HepG2 (cell line): Measurements from ENCODE around the gene VASN. TPM values are rescaled to one million over a fixed set of nuclear protein-coding genes. Genes with fewer than 3 reads are reported as not detected.
A peak's percentile ranks its signal among the peaks of the same experiment; 100 is the strongest.

ENCODE experiments used
- CC2D1A ChIP-seq: sonication (generic); formaldehyde crosslinking; IDR thresholded peaks from 2 replicates; pipeline ENCODE4 v1.8.1; 2023; ENCODE audit warnings: mild to moderate bottlenecking, missing genetic modification reagents
- ETV6 ChIP-seq: sonication (generic); formaldehyde crosslinking; conservative IDR thresholded peaks from 2 replicates; pipeline ENCODE4 v1.4.0; 2020; ENCODE audit warnings: missing genetic modification reagents
- GZF1 ChIP-seq: sonication (generic); formaldehyde crosslinking; IDR thresholded peaks from 2 replicates; pipeline ENCODE4 v1.5.1; 2020; ENCODE audit warnings: mild to moderate bottlenecking, missing genetic modification reagents
- IRF1 ChIP-seq: sonication (generic); formaldehyde crosslinking; IDR thresholded peaks from 2 replicates; pipeline ENCODE4 v1.4.0; 2020; ENCODE audit warnings: low read depth, mild to moderate bottlenecking, missing genetic modification reagents
- KAT8 ChIP-seq: IDR thresholded peaks from 2 replicates; pipeline ENCODE4 v1.6.1; 2016; ENCODE audit warnings: missing genetic modification reagents, missing compliant biosample characterization
- KLF9 ChIP-seq: IDR thresholded peaks from 2 replicates; pipeline ENCODE4 v1.6.1; 2016; ENCODE audit warnings: low read depth
- LRRFIP1 ChIP-seq: sonication (generic); formaldehyde crosslinking; conservative IDR thresholded peaks from 2 replicates; pipeline ENCODE4 v1.4.0; 2020; ENCODE audit warnings: missing genetic modification reagents
- NONO ChIP-seq, 2 experiments: fragments of 450-650 bp in 1 of 2; sonication (generic) in 1 of 2; formaldehyde crosslinking in 1 of 2; IDR thresholded peaks in 1 of 2; conservative IDR thresholded peaks in 1 of 2; 2 replicates each; pipeline versions ENCODE4 v1.6.1 to v1.8.0; 2017 to 2022; ENCODE audit warnings: mild to moderate bottlenecking in 1 of 2, missing genetic modification reagents in 1 of 2, moderate library complexity in 1 of 2
- NR1H2 ChIP-seq: sonication (generic); formaldehyde crosslinking; IDR thresholded peaks from 2 replicates; pipeline ENCODE4 v1.8.1; 2022; ENCODE audit warnings: low read depth, missing genetic modification reagents, borderline replicate concordance
- POLR2AphosphoS2 ChIP-seq: IDR thresholded peaks from 2 replicates; pipeline ENCODE4 v1.6.1; 2011; ENCODE audit warnings: low read depth, low read length, improper control_type of control experiment
- SKI ChIP-seq: fragments of 450-650 bp; IDR thresholded peaks from one replicate; pipeline ENCODE4 v1.6.1; 2018; ENCODE audit warnings: mild to moderate bottlenecking; ENCODE audit not compliant: partially characterized antibody
- SMAD9 ChIP-seq: sonication (generic); formaldehyde crosslinking; IDR thresholded peaks from 2 replicates; pipeline ENCODE4 v1.5.1; 2020; ENCODE audit warnings: mild to moderate bottlenecking, missing genetic modification reagents
- ZFP36 ChIP-seq: fragments of 150-350 bp; IDR thresholded peaks from 2 replicates; pipeline ENCODE4 v1.6.1; 2018; ENCODE audit warnings: borderline replicate concordance, low read length, low read depth; ENCODE audit not compliant: partially characterized antibody
- ZNF543 ChIP-seq: sonication (generic); formaldehyde crosslinking; IDR thresholded peaks from 2 replicates; pipeline ENCODE4 v1.4.0; 2020; ENCODE audit warnings: mild to moderate bottlenecking, missing genetic modification reagents
- ZNF550 ChIP-seq: sonication (generic); formaldehyde crosslinking; IDR thresholded peaks from 2 replicates; pipeline ENCODE4 v1.4.0; 2020; ENCODE audit warnings: mild to moderate bottlenecking, missing genetic modification reagents, borderline replicate concordance
- ZNF614 ChIP-seq: IDR thresholded peaks from 2 replicates; pipeline ENCODE4 v1.6.1; 2018; ENCODE audit warnings: missing biosample characterization, missing genetic modification reagents, inconsistent platforms, borderline replicate concordance
- ZNF615 ChIP-seq: sonication (generic); formaldehyde crosslinking; IDR thresholded peaks from 2 replicates; pipeline ENCODE4 v1.5.0; 2020; ENCODE audit warnings: mild to moderate bottlenecking, missing genetic modification reagents, borderline replicate concordance
- ZNF749 ChIP-seq: sonication (generic); formaldehyde crosslinking; IDR thresholded peaks from 2 replicates; pipeline ENCODE4 v1.8.0; 2022; ENCODE audit warnings: mild to moderate bottlenecking, missing genetic modification reagents, moderate library complexity, borderline replicate concordance
- ZNF83 ChIP-seq: sonication (generic); formaldehyde crosslinking; IDR thresholded peaks from 2 replicates; pipeline ENCODE4 v1.4.0; 2020; ENCODE audit warnings: missing genetic modification reagents, mild to moderate bottlenecking, borderline replicate concordance
- polyA plus RNA-seq, 8 experiments: library from polyadenylated mRNA; depleted of rRNA in 3 of 8; stranded (reverse) in 7 of 8; unstranded in 1 of 8; fragments of >200 nt; fragmentation: Illumina TruSeq in 4 of 8; extraction: Trizol in 4 of 8; gene quantifications; 2 replicates each; pipeline versions ENCODE4 v1.2.1 to v1.2.3, GENCODE V29; 2011 to 2016; ENCODE audit warnings: low read depth in 4 of 8, missing spikeins in 1 of 8, mixed read lengths in 1 of 8; ENCODE audit not compliant: insufficient read depth in 1 of 8
- total RNA-seq, 5 experiments: library from RNA; depleted of rRNA; stranded (reverse); fragments of >200 nt; fragmentation: Illumina TruSeq; extraction: Trizol; gene quantifications; 2 replicates each; pipeline ENCODE4 v1.2.3, GENCODE V29; 2016; ENCODE audit warnings: low read depth in 1 of 5
- TF ChIP-seq, protein P1 (sequence below): sonication (generic); formaldehyde crosslinking; IDR thresholded peaks from 2 replicates; pipeline ENCODE4 v1.9.0; 2022; ENCODE audit warnings: low read depth, missing genetic modification reagents
- TF ChIP-seq, protein P2 (sequence below): sonication (generic); formaldehyde crosslinking; IDR thresholded peaks from 2 replicates; pipeline ENCODE4 v1.4.0; 2020; ENCODE audit warnings: missing genetic modification reagents
- TF ChIP-seq, protein P3 (sequence below): sonication (generic); formaldehyde crosslinking; IDR thresholded peaks from 2 replicates; pipeline ENCODE4 v1.8.0; 2022; ENCODE audit warnings: mild to moderate bottlenecking, missing genetic modification reagents
- TF ChIP-seq, protein P4 (sequence below): sonication (generic); formaldehyde crosslinking; IDR thresholded peaks from 2 replicates; pipeline ENCODE4 v1.4.0; 2020; ENCODE audit warnings: missing genetic modification reagents

The VASN gene
- total and polyA plus RNA-seq, 2 of the 13 experiments (the other 11 are each of a cell fraction or from before 2014, with no cell fraction given), result 8.4 to 18.2 TPM

GRCh38 chr16:4367393-4367856 lies 4.2 kb upstream of the VASN start (continued):
- TF ChIP-seq ZNF83 (CRISPR knock-in tag) (no peak), ZNF543 (CRISPR knock-in tag) (0 out of 2 replicates have a peak, but pooled peaks have one; percentile 28), NONO (IDR thresholded peaks at IDR 0.05) (no peak), NONO (CRISPR knock-in tag; conservative IDR thresholded peaks at IDR 0.05) (peak; percentile 88), SMAD9 (CRISPR knock-in tag) (no peak), ZNF749 (no peak), POLR2AphosphoS2 (no peak), ZNF615 (CRISPR knock-in tag) (no peak), ZFP36 (no peak), LRRFIP1 (CRISPR knock-in tag) (no peak), KLF9 (no peak), GZF1 (CRISPR knock-in tag) (no peak), KAT8 (CRISPR knock-in tag) (no peak), ETV6 (no peak), CC2D1A (CRISPR knock-in tag) (no peak), SKI (peak; percentile 50), NR1H2 (CRISPR knock-in tag) (no peak), ZNF614 (CRISPR knock-in tag) (no peak), IRF1 (CRISPR knock-in tag) (no peak), ZNF550 (CRISPR knock-in tag) (no peak)
- TF ChIP-seq, protein P1, sequence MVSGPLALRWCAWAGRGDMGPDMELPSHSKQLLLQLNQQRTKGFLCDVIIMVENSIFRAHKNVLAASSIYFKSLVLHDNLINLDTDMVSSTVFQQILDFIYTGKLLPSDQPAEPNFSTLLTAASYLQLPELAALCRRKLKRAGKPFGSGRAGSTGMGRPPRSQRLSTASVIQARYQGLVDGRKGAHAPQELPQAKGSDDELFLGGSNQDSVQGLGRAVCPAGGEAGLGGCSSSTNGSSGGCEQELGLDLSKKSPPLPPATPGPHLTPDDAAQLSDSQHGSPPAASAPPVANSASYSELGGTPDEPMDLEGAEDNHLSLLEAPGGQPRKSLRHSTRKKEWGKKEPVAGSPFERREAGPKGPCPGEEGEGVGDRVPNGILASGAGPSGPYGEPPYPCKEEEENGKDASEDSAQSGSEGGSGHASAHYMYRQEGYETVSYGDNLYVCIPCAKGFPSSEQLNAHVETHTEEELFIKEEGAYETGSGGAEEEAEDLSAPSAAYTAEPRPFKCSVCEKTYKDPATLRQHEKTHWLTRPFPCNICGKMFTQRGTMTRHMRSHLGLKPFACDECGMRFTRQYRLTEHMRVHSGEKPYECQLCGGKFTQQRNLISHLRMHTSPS (CRISPR knock-in tag), result peak; percentile 17; the same call in 1 of the 2 replicates
- TF ChIP-seq, protein P2, sequence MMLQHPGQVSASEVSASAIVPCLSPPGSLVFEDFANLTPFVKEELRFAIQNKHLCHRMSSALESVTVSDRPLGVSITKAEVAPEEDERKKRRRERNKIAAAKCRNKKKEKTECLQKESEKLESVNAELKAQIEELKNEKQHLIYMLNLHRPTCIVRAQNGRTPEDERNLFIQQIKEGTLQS (CRISPR knock-in tag), result no peak
- TF ChIP-seq, protein P3, sequence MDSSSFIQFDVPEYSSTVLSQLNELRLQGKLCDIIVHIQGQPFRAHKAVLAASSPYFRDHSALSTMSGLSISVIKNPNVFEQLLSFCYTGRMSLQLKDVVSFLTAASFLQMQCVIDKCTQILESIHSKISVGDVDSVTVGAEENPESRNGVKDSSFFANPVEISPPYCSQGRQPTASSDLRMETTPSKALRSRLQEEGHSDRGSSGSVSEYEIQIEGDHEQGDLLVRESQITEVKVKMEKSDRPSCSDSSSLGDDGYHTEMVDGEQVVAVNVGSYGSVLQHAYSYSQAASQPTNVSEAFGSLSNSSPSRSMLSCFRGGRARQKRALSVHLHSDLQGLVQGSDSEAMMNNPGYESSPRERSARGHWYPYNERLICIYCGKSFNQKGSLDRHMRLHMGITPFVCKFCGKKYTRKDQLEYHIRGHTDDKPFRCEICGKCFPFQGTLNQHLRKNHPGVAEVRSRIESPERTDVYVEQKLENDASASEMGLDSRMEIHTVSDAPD (CRISPR knock-in tag), result no peak
- TF ChIP-seq, protein P4, sequence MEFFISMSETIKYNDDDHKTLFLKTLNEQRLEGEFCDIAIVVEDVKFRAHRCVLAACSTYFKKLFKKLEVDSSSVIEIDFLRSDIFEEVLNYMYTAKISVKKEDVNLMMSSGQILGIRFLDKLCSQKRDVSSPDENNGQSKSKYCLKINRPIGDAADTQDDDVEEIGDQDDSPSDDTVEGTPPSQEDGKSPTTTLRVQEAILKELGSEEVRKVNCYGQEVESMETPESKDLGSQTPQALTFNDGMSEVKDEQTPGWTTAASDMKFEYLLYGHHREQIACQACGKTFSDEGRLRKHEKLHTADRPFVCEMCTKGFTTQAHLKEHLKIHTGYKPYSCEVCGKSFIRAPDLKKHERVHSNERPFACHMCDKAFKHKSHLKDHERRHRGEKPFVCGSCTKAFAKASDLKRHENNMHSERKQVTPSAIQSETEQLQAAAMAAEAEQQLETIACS, result no peak
